Omental fat pad (tissue), 4 donors: ENCODE measurements around the gene CCR4. TPM values are rescaled to one million over a fixed set of nuclear protein-coding genes. Genes with fewer than 3 reads are reported as not detected.
"Not testable (repeated sequence)": the region's sequence is repeated elsewhere in the genome, so short reads cannot be mapped to it uniquely, and the experiment has no call there.

Experiments
- ATAC-seq: fragments of 150-250 bp; one replicate; pipeline ENCODE4 v1.9.1; 2016; ENCODE audit warnings: mild to moderate bottlenecking, moderate library complexity; ENCODE audit not compliant: low FRiP score
- DNase-seq: peaks from one replicate; pipeline ENCODE4 v3.0.0-alpha.2; 2019; ENCODE audit warnings: low spot score
- total RNA-seq, 4 donors: library from RNA; depleted of rRNA; stranded (reverse); fragments of >200 nt; gene quantifications; one replicate each; pipeline ENCODE4 v1.1.0, GENCODE V29; 2016
- TF ChIP-seq, protein P1 (sequence below), 3 donors: fragments of 450-650 bp; IDR thresholded peaks; one replicate each; pipeline ENCODE4 v1.5.1; 2016 to 2017; ENCODE audit warnings: antibody characterized with exemption in 3 of 3, mild to moderate bottlenecking in 3 of 3, moderate library complexity in 2 of 3

The CCR4 gene
- total RNA-seq, 4 donors from 2014 or later = 0.46 to 1.6 (median 0.69) TPM; not detected in 1

DNA sequence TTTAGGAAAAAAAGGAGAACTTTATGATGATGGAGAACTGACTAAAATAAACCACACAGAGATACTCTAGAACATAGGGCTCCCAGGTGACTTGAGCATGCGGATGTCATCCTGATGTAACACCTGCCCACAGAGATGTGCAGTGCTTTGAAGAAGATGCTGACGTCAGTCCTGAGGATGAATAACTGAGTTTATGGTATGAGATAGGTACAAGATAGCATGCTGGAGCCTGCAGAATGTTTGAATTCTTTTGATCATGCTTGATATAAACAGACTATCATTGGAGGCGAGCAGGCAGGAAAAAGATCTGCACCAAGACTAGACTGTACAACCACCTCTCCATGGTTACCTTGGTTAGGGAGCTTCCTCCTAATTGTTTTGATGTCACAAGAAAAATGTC lies 12.4 kb downstream of the CCR4 start:
- ATAC-seq = no peak
- no peak for DNase-seq
- TF ChIP-seq, protein P1, sequence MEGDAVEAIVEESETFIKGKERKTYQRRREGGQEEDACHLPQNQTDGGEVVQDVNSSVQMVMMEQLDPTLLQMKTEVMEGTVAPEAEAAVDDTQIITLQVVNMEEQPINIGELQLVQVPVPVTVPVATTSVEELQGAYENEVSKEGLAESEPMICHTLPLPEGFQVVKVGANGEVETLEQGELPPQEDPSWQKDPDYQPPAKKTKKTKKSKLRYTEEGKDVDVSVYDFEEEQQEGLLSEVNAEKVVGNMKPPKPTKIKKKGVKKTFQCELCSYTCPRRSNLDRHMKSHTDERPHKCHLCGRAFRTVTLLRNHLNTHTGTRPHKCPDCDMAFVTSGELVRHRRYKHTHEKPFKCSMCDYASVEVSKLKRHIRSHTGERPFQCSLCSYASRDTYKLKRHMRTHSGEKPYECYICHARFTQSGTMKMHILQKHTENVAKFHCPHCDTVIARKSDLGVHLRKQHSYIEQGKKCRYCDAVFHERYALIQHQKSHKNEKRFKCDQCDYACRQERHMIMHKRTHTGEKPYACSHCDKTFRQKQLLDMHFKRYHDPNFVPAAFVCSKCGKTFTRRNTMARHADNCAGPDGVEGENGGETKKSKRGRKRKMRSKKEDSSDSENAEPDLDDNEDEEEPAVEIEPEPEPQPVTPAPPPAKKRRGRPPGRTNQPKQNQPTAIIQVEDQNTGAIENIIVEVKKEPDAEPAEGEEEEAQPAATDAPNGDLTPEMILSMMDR (IDR thresholded peaks at IDR 0.05) = no peak

DNA sequence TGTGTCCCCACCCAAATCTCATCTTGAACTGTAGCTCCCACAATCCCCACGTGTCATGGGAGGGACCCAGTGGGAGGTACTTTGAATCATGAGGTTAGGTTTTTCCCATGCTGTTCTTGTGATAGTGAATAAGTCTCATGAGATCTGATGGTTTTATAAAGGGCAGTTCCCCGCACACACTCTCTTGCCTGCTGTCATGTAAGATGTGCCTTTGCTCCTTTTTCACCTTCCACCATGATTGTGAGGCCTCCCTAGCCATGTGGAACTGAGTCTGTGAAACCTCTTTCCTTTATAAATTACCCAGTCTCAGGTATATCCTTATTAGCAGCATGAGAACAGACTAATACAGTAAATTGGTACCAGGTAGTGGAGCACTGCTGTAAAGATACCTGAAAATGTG lies 13.3 kb downstream of the CCR4 start:
- not testable (repeated sequence) for DNase-seq, ATAC-seq

DNA sequence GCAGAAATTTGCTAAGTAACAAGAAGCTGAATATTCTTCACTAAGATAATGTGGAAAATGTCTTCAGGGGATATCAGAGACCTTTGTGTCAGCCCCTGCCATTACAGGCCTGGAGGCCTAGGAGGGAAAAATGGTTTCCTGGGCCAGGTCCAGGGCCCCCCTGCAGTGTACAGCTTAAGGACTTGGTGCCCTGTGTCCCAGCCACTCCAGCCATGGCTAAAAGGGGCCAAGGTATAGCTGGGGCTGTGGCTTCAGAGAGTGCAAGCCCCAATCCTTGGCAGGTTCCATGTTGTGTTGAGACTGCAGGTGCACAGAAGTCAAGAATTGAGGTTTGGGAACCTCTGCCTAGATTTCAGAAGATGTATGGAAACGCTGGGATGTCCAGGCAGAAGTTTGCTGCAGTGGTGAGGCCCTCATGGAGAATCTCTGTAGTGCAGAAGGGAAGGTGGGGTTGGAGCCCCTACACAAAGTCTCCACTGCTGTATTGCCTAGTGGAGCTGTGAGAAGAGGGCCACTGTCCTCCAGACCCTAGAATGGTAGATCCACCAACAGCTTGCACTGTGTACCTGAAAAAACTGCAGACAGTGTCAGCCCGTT lies 14.3 kb downstream of the CCR4 start:
- DNase-seq = not testable (repeated sequence)

DNA sequence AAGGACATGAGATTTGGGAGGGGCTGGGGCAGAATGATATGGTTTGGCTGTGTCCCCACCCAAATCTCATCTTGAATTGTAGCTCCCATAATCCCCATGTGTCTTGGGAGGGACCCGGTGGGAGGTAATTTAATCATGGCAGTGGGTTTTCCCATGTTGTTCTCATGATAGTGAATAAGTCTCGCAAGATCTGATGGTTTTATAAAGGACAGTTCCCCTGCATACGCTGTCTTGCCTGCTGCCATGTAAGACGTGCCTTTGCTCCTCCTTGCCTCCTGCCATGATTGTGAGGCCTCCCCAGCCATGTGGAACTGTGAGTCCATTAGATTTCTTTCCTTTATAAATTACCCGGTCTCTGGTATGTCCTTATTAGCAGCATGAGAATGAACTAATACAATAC lies 15.2 kb downstream of the CCR4 start:
- ATAC-seq, DNase-seq: not testable (repeated sequence)

More for the DNA sequence above, 14.3 kb downstream of the CCR4 start:
- ATAC-seq = not testable (repeated sequence)

DNA sequence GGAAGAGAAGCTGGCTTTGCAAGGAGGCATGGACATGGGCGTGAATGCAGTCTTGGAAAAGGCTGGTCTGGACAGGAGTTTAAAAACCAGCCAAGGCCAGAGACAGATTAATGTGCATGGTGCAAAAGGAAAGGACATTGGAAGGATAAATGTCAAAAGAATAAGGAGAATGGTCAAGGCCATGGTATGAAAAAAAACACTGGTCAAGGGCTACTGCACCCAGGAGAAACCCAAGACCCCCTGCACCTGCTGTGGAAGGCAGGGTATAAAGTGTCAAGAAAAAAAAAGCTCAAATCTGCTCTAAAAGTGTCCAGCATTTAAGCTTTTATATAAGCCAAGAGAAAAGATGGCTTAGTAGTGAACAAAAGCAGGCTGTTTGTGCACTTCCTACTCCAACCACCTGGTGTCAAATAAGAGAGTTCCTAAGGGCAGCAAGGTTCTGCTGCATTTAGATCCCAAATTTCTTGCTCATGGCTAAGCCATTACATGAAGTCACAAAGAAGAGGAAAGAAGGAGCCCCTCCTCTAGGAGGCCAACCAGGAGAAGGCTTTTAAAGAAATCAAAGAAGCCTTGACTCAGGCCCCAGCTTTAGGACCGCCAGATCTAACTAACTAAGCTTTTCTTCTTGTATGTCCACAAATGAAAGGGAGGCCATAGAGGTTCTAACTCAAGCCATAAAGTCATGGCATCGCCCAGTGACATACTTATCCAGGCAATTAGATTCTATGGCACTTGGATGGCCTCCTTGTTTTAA lies 16.9 kb downstream of the CCR4 start:
- TF ChIP-seq, protein P1 (IDR thresholded peaks at IDR 0.05) = no peak
- no peak for DNase-seq
- ATAC-seq = no peak

DNA sequence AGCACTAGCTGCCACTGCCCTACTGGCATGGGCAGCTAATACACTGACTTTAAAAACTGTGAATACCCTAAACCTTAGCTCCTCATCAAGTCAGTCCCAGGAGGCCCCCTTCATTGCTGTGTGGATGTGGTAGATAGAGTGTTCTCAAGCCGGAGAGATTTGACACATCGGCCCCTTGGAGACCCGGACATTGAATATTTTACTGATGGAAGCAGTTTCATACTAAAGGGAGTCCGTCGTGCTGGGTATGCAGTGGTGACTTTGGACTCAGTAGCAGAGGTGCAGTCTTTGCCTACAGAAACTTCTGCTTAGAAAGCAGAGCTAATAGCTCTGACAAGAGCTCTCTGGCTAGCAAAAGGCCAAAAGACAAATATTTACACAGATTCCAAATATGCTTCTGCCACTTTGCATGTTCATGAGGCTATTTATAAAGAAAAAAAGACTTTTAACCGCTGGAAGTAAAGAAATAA lies 17.5 kb downstream of the CCR4 start:
- ATAC-seq = no peak
- DNase-seq = no peak

DNA sequence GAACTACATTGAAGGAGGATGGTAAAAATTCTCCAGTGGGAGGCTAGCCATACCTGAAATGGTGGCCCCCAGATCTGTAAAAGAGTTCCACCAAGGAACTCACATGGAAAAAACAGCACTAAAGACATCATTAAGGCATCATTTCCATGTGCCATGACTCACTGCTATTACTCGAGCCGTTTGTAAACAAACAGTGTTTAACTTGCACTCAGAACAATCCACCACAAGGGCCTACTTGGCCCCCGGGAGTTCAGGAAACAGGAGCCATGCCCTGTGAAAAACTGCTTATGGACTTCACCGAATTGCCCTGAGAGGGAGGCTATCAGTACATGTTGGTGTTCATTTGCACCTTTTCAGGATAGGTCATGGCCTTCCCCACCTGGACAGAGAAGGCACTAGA lies 18.2 kb downstream of the CCR4 start:
- TF ChIP-seq, protein P1 (IDR thresholded peaks at IDR 0.05) = no peak
- no peak for DNase-seq
- no peak for ATAC-seq

More for the DNA sequence above, 17.5 kb downstream of the CCR4 start:
- TF ChIP-seq, protein P1 (IDR thresholded peaks at IDR 0.05) = no peak

DNA sequence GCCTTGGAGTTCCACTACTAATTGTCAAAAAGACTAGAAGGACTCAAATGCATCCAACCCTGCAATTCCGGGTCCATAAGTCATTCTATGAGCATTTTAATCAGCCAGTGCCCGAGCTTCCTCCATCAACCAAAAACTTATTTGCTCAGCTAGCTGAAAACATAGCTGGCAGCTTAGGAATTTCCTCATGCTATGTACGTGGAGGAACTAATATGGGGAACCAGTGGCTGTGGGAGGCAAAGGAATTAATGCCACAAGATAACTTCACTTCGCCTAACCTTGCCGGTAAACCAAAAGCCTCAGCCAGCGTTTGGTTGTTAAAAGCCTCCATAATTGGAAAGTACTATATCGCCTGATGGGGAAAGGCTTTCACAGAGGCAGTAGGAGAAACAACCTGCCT lies 19.8 kb downstream of the CCR4 start:
- DNase-seq, ATAC-seq: not testable (repeated sequence)

DNA sequence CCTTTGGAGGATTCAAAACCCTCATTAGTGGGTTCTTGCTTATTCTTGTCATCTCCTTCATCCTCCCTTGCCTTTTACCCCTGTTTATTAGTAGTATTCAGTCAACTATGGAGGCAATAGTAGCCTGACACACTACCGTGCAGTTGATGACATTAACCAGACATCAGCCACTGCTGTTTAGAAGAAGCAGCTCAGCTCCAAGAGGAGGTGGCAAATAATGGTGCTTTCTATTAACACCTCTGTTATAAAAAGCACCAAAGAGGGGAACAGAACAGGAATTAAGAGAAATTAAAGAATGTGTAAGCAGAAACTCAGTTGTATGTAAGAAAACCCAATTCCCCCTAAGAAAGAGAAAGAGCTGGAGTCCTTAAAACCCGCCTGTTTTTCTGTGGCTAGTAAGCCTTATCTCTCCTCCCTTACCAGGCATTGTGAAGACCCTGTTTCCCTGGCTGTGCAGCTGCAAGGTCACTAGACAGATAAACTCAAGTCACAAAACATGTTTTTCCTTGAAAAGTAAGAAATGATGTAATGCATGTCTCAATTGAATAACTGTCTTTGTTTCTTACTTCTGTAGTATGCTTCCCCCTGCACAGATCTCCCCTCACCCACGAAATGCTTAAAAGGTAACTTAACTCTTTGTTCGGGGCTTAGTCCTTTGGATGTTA lies 21.2 kb downstream of the CCR4 start:
- ATAC-seq (no peak), DNase-seq (no peak)
- TF ChIP-seq, protein P1 (IDR thresholded peaks at IDR 0.05) = no peak
